ENCODE data around the gene USP17L19.
"Not testable (repeated sequence)": the region's sequence is repeated elsewhere in the genome, so short reads cannot be mapped to it uniquely, and the experiment has no call there.

The USP17L19 gene, protein sequence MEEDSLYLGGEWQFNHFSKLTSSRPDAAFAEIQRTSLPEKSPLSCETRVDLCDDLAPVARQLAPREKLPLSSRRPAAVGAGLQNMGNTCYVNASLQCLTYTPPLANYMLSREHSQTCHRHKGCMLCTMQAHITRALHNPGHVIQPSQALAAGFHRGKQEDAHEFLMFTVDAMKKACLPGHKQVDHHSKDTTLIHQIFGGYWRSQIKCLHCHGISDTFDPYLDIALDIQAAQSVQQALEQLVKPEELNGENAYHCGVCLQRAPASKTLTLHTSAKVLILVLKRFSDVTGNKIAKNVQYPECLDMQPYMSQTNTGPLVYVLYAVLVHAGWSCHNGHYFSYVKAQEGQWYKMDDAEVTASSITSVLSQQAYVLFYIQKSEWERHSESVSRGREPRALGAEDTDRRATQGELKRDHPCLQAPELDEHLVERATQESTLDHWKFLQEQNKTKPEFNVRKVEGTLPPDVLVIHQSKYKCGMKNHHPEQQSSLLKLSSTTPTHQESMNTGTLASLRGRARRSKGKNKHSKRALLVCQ

GRCh38 chr4:9253078-9253477 lies at the start of gene USP17L19:
TSS of gene USP17L19 (plus strand) at chr4:9253378. CDS start at chr4:9253378, 0 bp downstream.
- not testable (repeated sequence) for DNase-seq (ENCODE audit: low read depth)

DNA sequence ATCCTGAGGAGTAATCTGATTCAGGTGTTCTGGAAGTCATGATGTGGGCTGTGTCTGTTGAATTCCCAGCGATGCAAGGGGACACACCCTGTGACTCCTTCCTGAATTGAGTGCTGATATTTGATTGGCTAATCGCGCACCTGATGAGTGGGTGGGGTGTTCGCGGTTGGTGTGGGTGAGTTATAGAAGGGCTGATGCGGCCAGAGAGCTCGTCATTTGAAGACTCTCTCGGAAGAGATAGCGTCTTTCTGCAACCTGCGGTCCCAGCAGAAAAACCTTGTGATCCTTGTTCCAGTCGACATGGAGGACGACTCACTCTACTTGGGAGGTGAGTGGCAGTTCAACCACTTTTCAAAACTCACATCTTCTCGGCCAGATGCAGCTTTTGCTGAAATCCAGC lies 42.8 kb upstream of the USP17L19 start, which contains the start of gene USP17L10:
USP17L10 (plus strand) TSS at position 301 of the 400 bp plus-strand sequence; CDS start at position 301, 0 bp downstream.
- not testable (repeated sequence) for DNase-seq (ENCODE audit: low read depth)

DNA sequence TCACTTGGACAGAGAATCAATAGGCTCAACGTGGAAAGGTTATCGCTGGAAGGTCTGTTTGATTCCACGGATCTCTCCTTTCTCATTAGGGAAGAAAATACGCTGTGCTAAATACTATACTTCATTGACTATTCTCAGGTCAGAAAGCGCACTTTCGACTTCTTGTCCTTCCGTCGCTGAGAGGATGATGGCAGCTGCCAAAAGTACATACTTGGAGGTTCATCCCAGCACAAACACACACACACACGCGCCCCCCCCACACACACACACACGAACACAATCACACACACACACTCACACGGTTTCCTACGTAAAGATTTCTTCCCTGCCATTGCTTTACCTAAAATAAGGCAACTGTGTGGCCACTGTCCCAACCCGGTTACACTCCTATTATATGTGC lies 38.5 kb upstream of the USP17L19 start:
- DNase-seq (ENCODE audit: low read depth): not testable (repeated sequence)

GRCh38 chr4:9215105-9215504 lies 38.1 kb upstream of the USP17L19 start, which contains the start of gene USP17L11:
TSS of gene USP17L11 (plus strand) at chr4:9215405. CDS start at chr4:9215405, 0 bp downstream.
- not testable (repeated sequence) for DNase-seq (ENCODE audit: low read depth)

DNA sequence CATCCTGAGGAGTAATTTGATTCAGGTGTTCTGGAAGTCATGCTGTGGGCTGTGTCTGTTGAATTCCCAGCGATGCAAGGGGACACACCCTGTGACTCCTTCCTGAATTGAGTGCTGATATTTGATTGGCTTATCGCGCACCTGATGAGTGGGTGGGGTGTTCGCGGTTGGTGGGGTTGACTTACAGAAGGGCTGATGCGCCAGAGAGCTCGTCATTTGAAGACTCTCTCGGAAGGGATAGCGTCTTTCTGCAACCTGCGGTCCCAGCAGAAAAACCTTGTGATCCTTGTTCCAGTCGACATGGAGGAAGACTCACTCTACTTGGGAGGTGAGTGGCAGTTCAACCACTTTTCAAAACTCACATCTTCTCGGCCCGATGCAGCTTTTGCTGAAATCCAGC lies 33.3 kb upstream of the USP17L19 start, which contains the start of gene USP17L12:
USP17L12 (plus strand) TSS at position 301 of the 400 bp plus-strand sequence; CDS start at position 301, 0 bp downstream.
- not testable (repeated sequence) for DNase-seq (ENCODE audit: low read depth)

DNA sequence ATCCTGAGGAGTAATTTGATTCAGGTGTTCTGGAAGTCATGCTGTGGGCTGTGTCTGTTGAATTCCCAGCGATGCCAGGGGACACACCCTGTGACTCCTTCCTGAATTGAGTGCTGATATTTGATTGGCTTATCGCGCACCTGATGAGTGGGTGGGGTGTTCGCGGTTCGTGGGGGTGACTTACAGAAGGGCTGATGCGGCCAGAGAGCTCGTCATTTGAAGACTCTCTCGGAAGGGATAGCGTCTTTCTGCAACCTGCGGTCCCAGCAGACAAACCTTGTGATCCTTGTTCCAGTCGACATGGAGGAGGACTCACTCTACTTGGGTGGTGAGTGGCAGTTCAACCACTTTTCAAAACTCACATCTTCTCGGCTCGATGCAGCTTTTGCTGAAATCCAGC lies 28.6 kb upstream of the USP17L19 start, which contains the start of gene USP17L13:
USP17L13 (plus strand) TSS at position 301 of the 400 bp plus-strand sequence; CDS start at position 301, 0 bp downstream.
- not testable (repeated sequence) for DNase-seq (ENCODE audit: low read depth)

DNA sequence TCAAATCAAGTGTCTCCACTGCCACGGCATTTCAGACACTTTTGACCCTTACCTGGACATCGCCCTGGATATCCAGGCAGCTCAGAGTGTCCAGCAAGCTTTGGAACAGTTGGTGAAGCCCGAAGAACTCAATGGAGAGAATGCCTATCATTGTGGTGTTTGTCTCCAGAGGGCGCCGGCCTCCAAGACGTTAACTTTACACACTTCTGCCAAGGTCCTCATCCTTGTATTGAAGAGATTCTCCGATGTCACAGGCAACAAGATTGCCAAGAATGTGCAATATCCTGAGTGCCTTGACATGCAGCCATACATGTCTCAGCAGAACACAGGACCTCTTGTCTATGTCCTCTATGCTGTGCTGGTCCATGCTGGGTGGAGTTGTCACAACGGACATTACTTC lies 22.9 kb upstream of the USP17L19 start:
- DNase-seq (ENCODE audit: low read depth): not testable (repeated sequence)

DNA sequence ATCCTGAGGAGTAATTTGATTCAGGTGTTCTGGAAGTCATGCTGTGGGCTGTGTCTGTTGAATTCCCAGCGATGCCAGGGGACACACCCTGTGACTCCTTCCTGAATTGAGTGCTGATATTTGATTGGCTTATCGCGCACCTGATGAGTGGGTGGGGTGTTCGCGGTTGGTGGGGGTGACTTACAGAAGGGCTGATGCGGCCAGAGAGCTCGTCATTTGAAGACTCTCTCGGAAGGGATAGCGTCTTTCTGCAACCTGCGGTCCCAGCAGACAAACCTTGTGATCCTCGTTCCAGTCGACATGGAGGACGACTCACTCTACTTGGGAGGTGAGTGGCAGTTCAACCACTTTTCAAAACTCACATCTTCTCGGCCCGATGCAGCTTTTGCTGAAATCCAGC lies 19.1 kb upstream of the USP17L19 start, which contains the start of gene USP17L15:
USP17L15 (plus strand) TSS at position 301 of the 400 bp plus-strand sequence; CDS start at position 301, 0 bp downstream.
- DNase-seq (ENCODE audit: low read depth): not testable (repeated sequence)

GRCh38 chr4:9238461-9238860 lies 14.7 kb upstream of the USP17L19 start:
- DNase-seq (ENCODE audit: low read depth): not testable (repeated sequence)

- DNase-seq (ENCODE audit: low read depth): not testable (repeated sequence)
These were observed 9.6 kb upstream of the USP17L19 start, which contains the start of gene USP17L17 for GRCh38 chr4:9243579-9243978. TSS of gene USP17L17 (plus strand) at chr4:9243879. CDS start at chr4:9243879, 0 bp downstream.

DNA sequence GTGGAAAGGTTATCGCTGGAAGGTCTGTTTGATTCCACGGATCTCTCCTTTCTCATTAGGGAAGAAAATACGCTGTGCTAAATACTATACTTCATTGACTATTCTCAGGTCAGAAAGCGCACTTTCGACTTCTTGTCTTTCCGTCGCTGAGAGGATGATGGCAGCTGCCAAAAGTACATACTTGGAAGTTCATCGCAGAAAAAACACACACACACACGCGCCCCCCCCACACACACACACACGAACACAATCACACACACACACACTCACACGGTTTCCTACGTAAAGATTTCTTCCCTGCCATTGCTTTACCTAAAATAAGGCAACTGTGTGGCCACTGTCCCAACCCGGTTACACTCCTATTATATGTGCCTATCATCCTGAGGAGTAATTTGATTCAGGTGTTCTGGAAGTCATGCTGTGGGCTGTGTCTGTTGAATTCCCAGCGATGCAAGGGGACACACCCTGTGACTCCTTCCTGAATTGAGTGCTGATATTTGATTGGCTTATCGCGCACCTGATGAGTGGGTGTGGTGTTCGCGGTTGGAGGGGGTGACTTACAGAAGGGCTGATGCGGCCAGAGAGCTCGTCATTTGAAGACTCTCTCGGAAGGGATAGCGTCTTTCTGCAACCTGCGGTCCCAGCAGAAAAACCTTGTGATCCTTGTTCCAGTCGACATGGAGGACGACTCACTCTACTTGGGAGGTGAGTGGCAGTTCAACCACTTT lies 5.1 kb upstream of the USP17L19 start, which contains the start of gene USP17L18:
USP17L18 (plus strand) TSS at position 678 of the 728 bp plus-strand sequence; CDS start at position 678, 0 bp downstream.
- not testable (repeated sequence) for DNase-seq (ENCODE audit: low read depth)

- not testable (repeated sequence) for DNase-seq (ENCODE audit: low read depth)
These were observed 4.6 kb downstream of the USP17L19 start, which contains the start of gene USP17L20 for GRCh38 chr4:9257824-9258223. TSS of gene USP17L20 (plus strand) at chr4:9258124. CDS start at chr4:9258124, 0 bp downstream.

DNA sequence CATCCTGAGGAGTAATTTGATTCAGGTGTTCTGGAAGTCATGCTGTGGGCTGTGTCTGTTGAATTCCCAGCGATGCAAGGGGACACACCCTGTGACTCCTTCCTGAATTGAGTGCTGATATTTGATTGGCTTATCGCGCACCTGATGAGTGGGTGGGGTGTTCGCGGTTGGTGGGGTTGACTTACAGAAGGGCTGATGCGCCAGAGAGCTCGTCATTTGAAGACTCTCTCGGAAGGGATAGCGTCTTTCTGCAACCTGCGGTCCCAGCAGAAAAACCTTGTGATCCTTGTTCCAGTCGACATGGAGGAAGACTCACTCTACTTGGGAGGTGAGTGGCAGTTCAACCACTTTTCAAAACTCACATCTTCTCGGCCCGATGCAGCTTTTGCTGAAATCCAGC lies 9.4 kb downstream of the USP17L19 start, which contains the start of gene USP17L21:
USP17L21 (plus strand) TSS at position 301 of the 400 bp plus-strand sequence; CDS start at position 301, 0 bp downstream.
- not testable (repeated sequence) for DNase-seq (ENCODE audit: low read depth)

DNA sequence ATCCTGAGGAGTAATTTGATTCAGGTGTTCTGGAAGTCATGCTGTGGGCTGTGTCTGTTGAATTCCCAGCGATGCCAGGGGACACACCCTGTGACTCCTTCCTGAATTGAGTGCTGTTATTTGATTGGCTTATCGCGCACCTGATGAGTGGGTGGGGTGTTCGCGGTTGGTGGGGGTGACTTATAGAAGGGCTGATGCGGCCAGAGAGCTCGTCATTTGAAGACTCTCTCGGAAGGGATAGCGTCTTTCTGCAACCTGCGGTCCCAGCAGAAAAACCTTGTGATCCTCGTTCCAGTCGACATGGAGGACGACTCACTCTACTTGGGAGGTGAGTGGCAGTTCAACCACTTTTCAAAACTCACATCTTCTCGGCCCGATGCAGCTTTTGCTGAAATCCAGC lies 14.1 kb downstream of the USP17L19 start, which contains the start of gene USP17L22:
USP17L22 (plus strand) TSS at position 301 of the 400 bp plus-strand sequence; CDS start at position 301, 0 bp downstream.
- not testable (repeated sequence) for DNase-seq (ENCODE audit: low read depth)

DNA sequence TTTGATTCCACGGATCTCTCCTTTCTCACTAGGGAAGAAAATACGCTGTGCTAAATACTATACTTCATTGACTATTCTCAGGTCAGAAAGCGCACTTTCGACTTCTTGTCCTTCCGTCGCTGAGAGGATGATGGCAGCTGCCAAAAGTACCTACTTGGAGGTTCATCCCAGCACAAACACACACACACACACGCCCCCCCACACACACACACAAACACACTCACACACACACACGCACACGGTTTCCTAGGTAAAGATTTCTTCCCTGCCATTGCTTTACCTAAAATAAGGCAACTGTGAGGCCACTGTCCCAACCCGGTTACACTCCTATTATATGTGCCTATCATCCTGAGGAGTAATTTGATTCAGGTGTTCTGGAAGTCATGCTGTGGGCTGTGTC lies 18.5 kb downstream of the USP17L19 start:
- DNase-seq (ENCODE audit: low read depth): not testable (repeated sequence)
